ENCODE measurements around the gene LY6G5B. TPM values are rescaled to one million over a fixed set of nuclear protein-coding genes. Genes with fewer than 3 reads are reported as not detected.

The LY6G5B gene
- total RNA-seq, 4 donors from 2014 or later, result 2.9 to 4.0 (median 3.2) TPM

DNA sequence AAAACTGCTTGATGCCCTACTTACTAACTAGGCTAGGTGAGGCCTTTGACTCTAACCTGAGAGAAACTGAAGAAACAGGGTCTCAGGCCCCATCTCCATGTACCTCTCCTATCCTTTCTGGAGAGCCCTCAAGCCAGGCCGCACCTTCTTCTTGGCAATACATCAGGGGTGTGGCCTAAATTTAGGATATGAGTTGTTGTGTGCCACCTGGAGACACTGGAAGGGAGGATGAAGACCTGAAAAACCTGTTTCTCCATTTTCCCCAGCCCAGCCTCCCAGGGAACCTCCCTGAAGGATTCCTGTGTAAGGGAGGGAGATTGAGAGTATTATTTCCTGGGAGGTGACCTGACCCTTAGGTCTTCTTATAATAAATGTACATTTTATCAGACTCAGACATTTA lies 48.5 kb downstream of the LY6G5B start:
- DNase-seq (ENCODE audit: extremely low spot score), result no peak
- 100% methylated on average over 1 of the region's 1 CpG for WGBS
- Histone ChIP-seq H3K36me3 (no peaks in the 10 kb centered on the region), H3K9me3 (no peaks in the 10 kb centered on the region), H3K4me3 (no peak overlapping the region), H3K27me3 (no peaks in the 10 kb centered on the region), H3K27ac (replicated peaks in 1 of 4) (no peak overlapping the region), H3K4me1 (no peaks in the 10 kb centered on the region)
- no peak for TF ChIP-seq EP300 (IDR thresholded peaks at IDR 0.05)
- TF ChIP-seq, protein P1, sequence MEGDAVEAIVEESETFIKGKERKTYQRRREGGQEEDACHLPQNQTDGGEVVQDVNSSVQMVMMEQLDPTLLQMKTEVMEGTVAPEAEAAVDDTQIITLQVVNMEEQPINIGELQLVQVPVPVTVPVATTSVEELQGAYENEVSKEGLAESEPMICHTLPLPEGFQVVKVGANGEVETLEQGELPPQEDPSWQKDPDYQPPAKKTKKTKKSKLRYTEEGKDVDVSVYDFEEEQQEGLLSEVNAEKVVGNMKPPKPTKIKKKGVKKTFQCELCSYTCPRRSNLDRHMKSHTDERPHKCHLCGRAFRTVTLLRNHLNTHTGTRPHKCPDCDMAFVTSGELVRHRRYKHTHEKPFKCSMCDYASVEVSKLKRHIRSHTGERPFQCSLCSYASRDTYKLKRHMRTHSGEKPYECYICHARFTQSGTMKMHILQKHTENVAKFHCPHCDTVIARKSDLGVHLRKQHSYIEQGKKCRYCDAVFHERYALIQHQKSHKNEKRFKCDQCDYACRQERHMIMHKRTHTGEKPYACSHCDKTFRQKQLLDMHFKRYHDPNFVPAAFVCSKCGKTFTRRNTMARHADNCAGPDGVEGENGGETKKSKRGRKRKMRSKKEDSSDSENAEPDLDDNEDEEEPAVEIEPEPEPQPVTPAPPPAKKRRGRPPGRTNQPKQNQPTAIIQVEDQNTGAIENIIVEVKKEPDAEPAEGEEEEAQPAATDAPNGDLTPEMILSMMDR (IDR thresholded peaks at IDR 0.05), result no peak
- no peak for TF ChIP-seq POLR2AphosphoS5 (IDR thresholded peaks at IDR 0.05)
- no peak for TF ChIP-seq POLR2A (IDR thresholded peaks at IDR 0.05; ENCODE audit: low read depth)
- intact Hi-C loops (cut with DNase I), result no loop called here

DNA sequence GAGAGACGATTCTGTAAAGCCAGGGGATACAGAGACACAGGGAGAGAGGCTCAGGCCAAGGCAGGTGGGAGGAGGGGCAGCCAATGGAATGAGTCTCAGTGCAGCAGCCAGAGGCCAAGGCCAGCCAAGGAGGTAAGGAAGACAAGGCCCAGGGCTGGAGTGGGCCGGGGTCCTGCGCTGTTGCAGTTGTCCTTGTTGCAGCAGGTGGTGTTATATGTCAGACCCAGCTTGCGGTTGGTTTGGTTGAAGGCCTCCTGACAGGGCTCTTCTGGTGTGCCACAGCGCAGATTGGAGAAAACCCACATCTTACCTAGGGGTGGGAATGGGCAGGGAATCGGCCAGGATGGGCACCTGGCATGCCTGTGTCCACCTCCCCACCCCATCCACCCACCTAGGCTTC lies 49.2 kb downstream of the LY6G5B start:
- intact Hi-C loops (cut with DNase I), result no loop called here
- Histone ChIP-seq H3K9me3 (no peaks in the 10 kb centered on the region), H3K27me3 (no peaks in the 10 kb centered on the region), H3K4me1 (no peaks in the 10 kb centered on the region), H3K36me3 (peaks cover 0 to under 1% (median 0%) of the 10 kb centered on the region in 4 donors), H3K4me3 (no peak overlapping the region), H3K27ac (replicated peaks in 1 of 4) (no peak overlapping the region)
- DNase-seq (ENCODE audit: extremely low spot score), result no peak
- 85% methylated on average over 6 of the region's 6 CpGs for WGBS
- TF ChIP-seq POLR2A (IDR thresholded peaks at IDR 0.05; ENCODE audit: low read depth) (no peak), EP300 (IDR thresholded peaks at IDR 0.05) (no peak), POLR2AphosphoS5 (IDR thresholded peaks at IDR 0.05) (no peak)
- TF ChIP-seq, protein P1 (IDR thresholded peaks at IDR 0.05), result no peak

DNA sequence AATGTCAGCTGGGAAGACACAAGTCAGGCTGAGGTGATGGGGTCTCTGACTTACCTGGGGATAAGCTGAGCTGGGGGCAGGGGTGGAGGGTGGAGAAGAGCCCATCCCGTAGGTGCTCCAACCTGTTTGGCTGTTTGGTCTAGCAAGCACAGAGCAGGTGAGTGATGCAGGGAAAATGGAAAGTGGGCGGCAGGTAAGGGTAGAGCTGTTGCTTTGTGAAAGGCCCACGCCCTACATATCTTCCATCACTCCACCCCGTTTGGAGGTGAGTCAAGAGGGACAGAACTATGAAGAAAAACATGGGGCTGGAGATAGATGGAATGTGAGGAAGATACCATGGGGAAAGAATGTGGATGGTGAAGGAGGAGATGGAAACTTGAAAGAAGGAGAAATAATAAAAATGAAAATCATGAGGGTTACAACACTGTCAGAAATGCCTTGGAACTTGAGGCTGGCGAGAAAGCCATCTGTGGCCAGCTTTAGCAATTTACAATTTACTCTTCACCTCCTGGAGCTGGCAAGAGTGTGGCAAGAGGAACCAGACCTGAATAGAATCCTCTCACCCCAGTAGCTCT lies 50.5 kb downstream of the LY6G5B start:
- TF ChIP-seq EP300 (IDR thresholded peaks at IDR 0.05), result no peak
- intact Hi-C loops (cut with DNase I), result no loop called here
- WGBS, result 90% methylated on average over 5 of the region's 5 CpGs

DNA sequence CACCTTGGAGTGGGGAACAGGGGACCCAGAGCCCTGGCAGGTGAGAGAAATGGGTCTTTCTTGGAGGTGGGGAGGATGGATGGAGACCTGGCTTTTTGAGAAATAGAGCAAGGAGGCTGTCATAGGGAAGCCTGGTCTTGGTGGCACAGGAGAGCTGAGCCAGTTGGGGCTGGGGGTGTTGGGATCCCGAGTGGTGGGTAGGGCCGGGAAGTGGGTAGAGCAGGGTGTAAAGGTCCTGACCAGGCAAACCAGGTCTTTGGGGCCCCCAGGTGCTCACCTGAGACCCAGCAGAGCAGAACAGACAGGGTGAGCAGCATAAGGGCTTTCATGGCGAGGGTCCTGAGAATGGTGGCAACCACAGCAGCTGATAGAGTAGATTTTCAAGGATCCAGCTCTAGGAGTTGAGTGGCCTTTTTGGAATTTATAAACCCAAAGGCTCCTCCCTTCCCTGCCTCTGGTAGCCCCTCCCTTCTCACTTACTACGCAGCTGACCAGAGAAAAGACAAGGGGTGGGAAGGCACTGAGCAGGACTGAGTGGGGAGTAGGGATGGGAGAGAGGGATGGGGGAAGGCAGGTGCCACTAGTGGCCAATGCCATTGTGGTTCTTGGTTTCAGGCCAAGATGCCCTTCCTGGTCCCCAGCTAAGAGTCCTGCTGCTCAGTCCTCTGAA lies 51.7 kb downstream of the LY6G5B start, which contains the start of gene LY6G6C:
LY6G6C (minus strand) TSS at position 396 of the 670 bp plus-strand sequence; CDS start at position 329, 67 bp downstream.
- Histone ChIP-seq H3K4me3 (no peak within 1 kb of the TSS), H3K27ac (replicated peaks in 1 of 4) (no peak within 1 kb of the TSS), H3K36me3 (peaks cover 6 to 21% (median 9%) of the 10 kb centered on the region in 4 donors), H3K4me1 (no peaks in the 10 kb centered on the region), H3K9me3 (no peaks in the 10 kb centered on the region), H3K27me3 (no peaks in the 10 kb centered on the region)
- no peak for DNase-seq (ENCODE audit: extremely low spot score)
- intact Hi-C loops (cut with DNase I), result no loop called here
- 84% methylated on average over 4 of the region's 4 CpGs for WGBS
- TF ChIP-seq, protein P1 (IDR thresholded peaks at IDR 0.05), result no peak

More for the DNA sequence above, 50.5 kb downstream of the LY6G5B start:
- Histone ChIP-seq H3K4me3 (no peak overlapping the region), H3K9me3 (no peaks in the 10 kb centered on the region), H3K27me3 (no peaks in the 10 kb centered on the region), H3K4me1 (no peaks in the 10 kb centered on the region), H3K36me3 (peaks cover 0 to 9% (median under 1%) of the 10 kb centered on the region in 4 donors), H3K27ac (replicated peaks in 1 of 4) (no peak overlapping the region)
- DNase-seq (ENCODE audit: extremely low spot score), result no peak

DNA sequence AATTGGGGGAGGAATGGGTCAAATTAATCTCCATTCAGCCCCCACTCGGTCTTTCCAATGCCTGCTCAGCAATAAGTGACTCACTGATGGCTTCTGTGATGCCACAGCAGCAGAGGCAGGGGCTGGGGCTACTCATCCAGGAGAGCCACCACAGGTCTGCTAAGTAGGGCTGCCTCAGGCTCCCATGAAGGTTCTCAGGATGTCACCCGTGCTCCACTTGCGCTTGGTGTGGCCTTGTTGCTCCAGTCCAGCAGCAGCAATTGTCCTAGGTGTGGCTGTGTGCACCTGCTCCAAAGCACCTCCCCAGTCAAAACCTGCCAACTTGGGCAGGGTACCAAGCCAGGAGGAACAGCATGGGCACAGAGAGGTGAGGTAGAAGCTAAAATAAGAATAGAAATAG lies 52.4 kb downstream of the LY6G5B start:
- intact Hi-C loops (cut with DNase I), result no loop called here
- 100% methylated on average over 2 of the region's 3 CpGs for WGBS

More for the DNA sequence above, 52.4 kb downstream of the LY6G5B start:
- Histone ChIP-seq H3K27me3 (no peaks in the 10 kb centered on the region), H3K4me3 (no peak overlapping the region), H3K36me3 (peaks cover 13 to 28% (median 14%) of the 10 kb centered on the region in 4 donors), H3K4me1 (peaks cover 0 to 7% (median 4%) of the 10 kb centered on the region in 4 donors), H3K27ac (replicated peaks in 1 of 4) (no peak overlapping the region), H3K9me3 (no peaks in the 10 kb centered on the region)
- TF ChIP-seq, protein P1 (IDR thresholded peaks at IDR 0.05), result no peak
- TF ChIP-seq EP300 (IDR thresholded peaks at IDR 0.05), result no peak
- TF ChIP-seq POLR2AphosphoS5 (IDR thresholded peaks at IDR 0.05), result no peak
- no peak for TF ChIP-seq POLR2A (IDR thresholded peaks at IDR 0.05; ENCODE audit: low read depth)
- no peak for DNase-seq (ENCODE audit: extremely low spot score)

Small RNA genes within 50 kb of the gene (small RNA-seq; reads per million reads assigned to genes)
- gene LY6G6D (0 reads per million in 3 donors), gene MIR4646 (0 to 0.17 (median 0) reads per million in 3 donors), gene MIR6832 (0 to 0.17 (median 0) reads per million in 3 donors), gene RF00019 (0 reads per million in 3 donors), gene SNORA38 (1.2 to 3.9 (median 2.4) reads per million in 3 donors)

Other genes with a start within 250 kb of the LY6G5B start
- 1 to 10 TPM in 2 of 4 donors, under 1 TPM in 2; 0.46 to 2.9 (median 1.7) TPM for gene MICB, start 171.8 kb upstream of the LY6G5B start, total RNA-seq
- gene MCCD1, start 141.0 kb upstream of the LY6G5B start, total RNA-seq, result not detected
- gene DDX39B, start 128.0 kb upstream of the LY6G5B start, total RNA-seq, result 100 to 1,000 TPM; 186 to 257 (median 213) TPM
- gene ATP6V1G2, start 123.4 kb upstream of the LY6G5B start, total RNA-seq, result 1 to 10 TPM; 2.0 to 5.0 (median 2.2) TPM
- gene NFKBIL1, start 122.4 kb upstream of the LY6G5B start, total RNA-seq, result 10 to 100 TPM; 24.4 to 42.6 (median 29.6) TPM
- gene LTA, start 97.7 kb upstream of the LY6G5B start, total RNA-seq, result not detected
- gene TNF, start 94.4 kb upstream of the LY6G5B start, total RNA-seq, result 1 to 10 TPM in 1 of 4 donors, under 1 TPM in 1, not detected in 2; 0.17 to 1.5 TPM
- gene LTB, start 87.6 kb upstream of the LY6G5B start, total RNA-seq, result 1 to 10 TPM in 1 of 4 donors, under 1 TPM in 1, not detected in 2; 0.57 to 1.5 TPM
- gene LST1, start 83.7 kb upstream of the LY6G5B start, total RNA-seq, result 1 to 10 TPM; 1.9 to 9.3 (median 6.8) TPM
- not detected for gene NCR3, start 77.0 kb upstream of the LY6G5B start, total RNA-seq
- gene AIF1, start 54.7 kb upstream of the LY6G5B start, total RNA-seq, result 10 to 100 TPM in 3 of 4 donors, 1 to 10 TPM in 1; 9.4 to 41.9 (median 14.4) TPM
- gene PRRC2A, start 49.3 kb upstream of the LY6G5B start, total RNA-seq, result 100 to 1,000 TPM in 2 of 4 donors, 10 to 100 TPM in 2; 68.8 to 138 (median 89.2) TPM
- gene BAG6, start 17.3 kb upstream of the LY6G5B start, total RNA-seq, result 100 to 1,000 TPM; 173 to 283 (median 217) TPM
- gene APOM, start 14.1 kb upstream of the LY6G5B start, total RNA-seq, result 1 to 10 TPM; 1.5 to 3.3 (median 2.0) TPM
- 10 to 100 TPM; 24.5 to 39.6 (median 34.0) TPM for gene C6orf47, start 9.2 kb upstream of the LY6G5B start, total RNA-seq
- gene GPANK1, start 5.0 kb upstream of the LY6G5B start, total RNA-seq, result 10 to 100 TPM; 15.8 to 21.0 (median 19.4) TPM
- 100 to 1,000 TPM; 132 to 188 (median 153) TPM for gene CSNK2B, start 3.9 kb upstream of the LY6G5B start, total RNA-seq
- gene LY6G5C, start 11.1 kb downstream of the LY6G5B start, total RNA-seq, result 1 to 10 TPM in 2 of 4 donors, not detected in 2; 2.0 to 2.9 TPM
- 10 to 100 TPM; 44.9 to 57.9 (median 52.8) TPM for gene ABHD16A, start 33.3 kb downstream of the LY6G5B start, total RNA-seq
- gene LY6G6F, start 36.9 kb downstream of the LY6G5B start, total RNA-seq, result not detected
- gene LY6G6D, start 45.4 kb downstream of the LY6G5B start, total RNA-seq, result not detected
- gene LY6G6C, start 51.8 kb downstream of the LY6G5B start, total RNA-seq, result not detected
- not detected for gene MPIG6B, start 53.4 kb downstream of the LY6G5B start, total RNA-seq
- gene DDAH2, start 59.3 kb downstream of the LY6G5B start, total RNA-seq, result 100 to 1,000 TPM in 2 of 4 donors, 10 to 100 TPM in 2; 78.1 to 119 (median 100) TPM
- 100 to 1,000 TPM; 208 to 379 (median 290) TPM for gene CLIC1, start 66.6 kb downstream of the LY6G5B start, total RNA-seq
- 1 to 10 TPM; 4.0 to 6.4 (median 4.5) TPM for gene MSH5, start 70.0 kb downstream of the LY6G5B start, total RNA-seq
- gene SAPCD1, start 92.7 kb downstream of the LY6G5B start, total RNA-seq, result under 1 TPM in 1 of 4 donors, not detected in 3; 0.83 TPM
- gene VWA7, start 107.4 kb downstream of the LY6G5B start, total RNA-seq, result under 1 TPM in 3 of 4 donors, not detected in 1; 0.40 to 0.50 (median 0.45) TPM
- gene VARS1, start 125.8 kb downstream of the LY6G5B start, total RNA-seq, result 10 to 100 TPM; 25.0 to 53.2 (median 34.8) TPM
- gene LSM2, start 137.0 kb downstream of the LY6G5B start, total RNA-seq, result 10 to 100 TPM; 24.2 to 41.5 (median 32.9) TPM
- 1 to 10 TPM; 1.2 to 3.7 (median 2.6) TPM for gene HSPA1L, start 145.3 kb downstream of the LY6G5B start, total RNA-seq
- gene HSPA1A, start 145.6 kb downstream of the LY6G5B start, total RNA-seq, result 100 to 1,000 TPM; 235 to 451 (median 370) TPM
- gene HSPA1B, start 157.8 kb downstream of the LY6G5B start, total RNA-seq, result 100 to 1,000 TPM; 120 to 315 (median 274) TPM
- 10 to 100 TPM; 24.9 to 39.6 (median 34.9) TPM for gene NEU1, start 192.8 kb downstream of the LY6G5B start, total RNA-seq
- gene SLC44A4, start 209.0 kb downstream of the LY6G5B start, total RNA-seq, result under 1 TPM in 2 of 4 donors, not detected in 2; 0.19 to 0.80 TPM
- 10 to 100 TPM; 25.7 to 48.4 (median 38.1) TPM for gene EHMT2, start 227.7 kb downstream of the LY6G5B start, total RNA-seq
- 1 to 10 TPM in 3 of 4 donors, under 1 TPM in 1; 0.66 to 2.5 (median 1.6) TPM for gene ZBTB12, start 232.1 kb downstream of the LY6G5B start, total RNA-seq